Measurements from ENCODE around the gene HOXA3. TPM values are rescaled to one million over a fixed set of nuclear protein-coding genes. Genes with fewer than 3 reads are reported as not detected.

The HOXA3 gene
- total and polyA plus RNA-seq, 9 of the 15 experiments (the other 6 are each of a cell fraction or from before 2014, with no cell fraction given) = 0.04 to 0.13 TPM; not detected in 7

DNA sequence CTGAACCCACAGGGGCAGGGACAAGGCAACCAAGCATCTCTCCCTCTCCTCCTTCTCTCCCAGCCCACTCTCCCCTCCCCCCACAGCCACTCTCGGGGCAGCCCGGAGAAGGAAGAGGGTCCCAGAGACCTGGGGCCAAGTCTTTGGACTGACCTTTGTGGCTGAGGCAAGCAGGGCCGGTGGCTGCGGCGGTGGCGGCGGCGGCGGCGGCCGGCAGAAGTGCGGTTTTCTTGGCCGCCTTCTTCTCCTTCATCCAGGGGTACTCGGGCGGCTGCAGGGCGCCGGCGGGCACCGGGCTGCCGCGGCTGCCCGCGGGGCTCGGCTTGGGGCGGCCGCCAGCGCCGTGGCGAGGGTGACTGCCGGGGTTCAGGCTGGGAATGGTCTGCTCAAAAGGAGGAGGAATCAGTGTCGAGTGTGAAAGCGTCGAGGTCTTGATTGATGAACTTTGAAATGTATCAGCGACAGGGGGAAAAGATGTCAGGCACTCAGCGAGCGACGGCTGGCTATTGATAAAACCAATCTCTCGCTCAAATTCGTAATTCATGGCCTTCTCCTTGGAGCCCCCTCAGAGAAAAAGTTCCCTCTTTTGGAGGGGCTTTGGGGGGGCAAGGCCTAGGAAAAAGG, 50.3 kb downstream of the HOXA3 start:
- DNase-seq (ENCODE audit: extremely low read depth in 1 of 4, low spot score in 3 of 4) (no peak), FAIRE-seq (no peak), ATAC-seq (no peak)
- WGBS (ENCODE audit: insufficient coverage, low coverage, missing lambda C conversion rate) = 16% methylated on average over 13 of the region's 39 CpGs
- H2AFZ ChIP-seq (ENCODE audit: low read depth, low read length) = no peak overlapping the region
- H3K4me2 ChIP-seq (ENCODE audit: insufficient read depth, low read length) = no peak overlapping the region
- H3K27ac ChIP-seq (ENCODE audit: extremely low read depth, low read depth, low read length) = no peak overlapping the region
- intact Hi-C loops (cut with micrococcal nuclease) (no loop called here), in situ Hi-C loops (cut with MboI) (no loop called here)
- no peaks in the 10 kb centered on the region for H3K9me3 ChIP-seq (replicated peaks; ENCODE audit: control insufficient read depth, insufficient read depth, low read depth, low read length)
- ChIA-PET POLR2A (no interaction called here), CTCF (ENCODE audit: low intra/inter-chr PET ratio) (no interaction called here)
- no peaks in the 10 kb centered on the region for H3K36me3 ChIP-seq (ENCODE audit: control insufficient read depth, insufficient read depth, low read length)
- H3K27me3 ChIP-seq (ENCODE audit: control insufficient read depth in 2 of 2, insufficient read depth in 2 of 2, low read length in 2 of 2) = peaks cover 78% of the 10 kb centered on the region in 2 experiments
- H4K20me1 ChIP-seq (replicated peaks; ENCODE audit: control insufficient read depth, insufficient read depth, low read length) = no peaks in the 10 kb centered on the region
- no peak overlapping the region for H3K4me3 ChIP-seq
- no peak overlapping the region for H3K9ac ChIP-seq (ENCODE audit: insufficient read depth in 1 of 2, low read depth in 2 of 2, low read length in 2 of 2)
- BruUV-seq (replicated peaks) = no TSS peak
- TF ChIP-seq ZNF253 (CRISPR knock-in tag; conservative IDR thresholded peaks at IDR 0.05) (no peak), ZNF780A (CRISPR knock-in tag; IDR thresholded peaks at IDR 0.05) (no peak), TAL1 (IDR thresholded peaks at IDR 0.05) (no peak), ZNF274 (IDR thresholded peaks at IDR 0.05; ENCODE audit: borderline replicate concordance, low read depth, low read length) (no peak)
- H3K9me1 ChIP-seq (ENCODE audit: control insufficient read depth, insufficient read depth, low read length) = no peaks in the 10 kb centered on the region
- peaks cover 0 to 4% of the 10 kb centered on the region in 2 experiments; a peak in 2 of 5 replicates for H3K4me1 ChIP-seq (replicated peaks in 1 of 2; ENCODE audit: control insufficient read depth in 2 of 2, insufficient read depth in 2 of 2, low read length in 2 of 2)
- no peaks in the 10 kb centered on the region for H3K79me2 ChIP-seq (ENCODE audit: control insufficient read depth, insufficient read depth, low read length)

DNA sequence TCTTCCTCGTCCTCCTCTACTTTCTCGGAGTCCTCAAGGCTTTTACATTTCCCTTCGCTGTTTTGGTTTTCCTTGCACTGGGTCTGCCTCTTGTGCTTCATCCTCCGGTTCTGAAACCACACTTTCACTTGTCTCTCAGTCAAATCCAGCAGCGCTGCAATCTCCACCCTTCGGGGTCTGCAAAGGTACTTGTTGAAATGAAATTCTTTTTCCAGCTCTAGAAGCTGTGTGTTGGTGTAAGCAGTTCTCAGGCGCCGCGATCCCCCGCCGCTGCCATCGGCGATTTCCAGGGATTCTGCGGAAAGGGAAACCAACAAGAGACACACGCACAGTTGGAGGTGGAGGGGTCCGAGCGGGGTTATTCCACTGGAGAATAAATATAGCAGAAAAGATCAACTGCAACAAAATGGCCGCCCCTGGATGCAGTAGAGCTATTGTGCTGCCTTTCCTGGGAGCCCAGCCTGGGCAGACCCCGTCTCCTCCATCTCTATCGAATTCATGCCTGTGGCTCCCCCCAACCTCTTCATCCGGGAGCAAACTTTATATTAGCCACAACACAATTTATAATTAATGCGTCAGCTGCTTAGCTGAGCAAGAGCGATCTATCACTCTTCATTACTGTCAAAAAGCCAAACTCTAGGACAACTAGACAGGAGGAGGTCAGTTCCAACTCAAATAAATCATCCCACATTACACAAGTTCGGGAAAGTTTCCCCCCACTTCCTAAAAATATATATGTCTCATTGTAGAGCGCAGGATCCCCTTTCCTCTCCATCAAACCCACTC, 51.0 kb downstream of the HOXA3 start:
- H3K9ac ChIP-seq (ENCODE audit: insufficient read depth in 1 of 2, low read depth in 2 of 2, low read length in 2 of 2) = no peak overlapping the region
- no peaks in the 10 kb centered on the region for H3K36me3 ChIP-seq (ENCODE audit: control insufficient read depth, insufficient read depth, low read length)
- H3K27ac ChIP-seq (ENCODE audit: extremely low read depth, low read depth, low read length) = no peak overlapping the region
- no peak for TF ChIP-seq ZNF445 (CRISPR knock-in tag; IDR thresholded peaks at IDR 0.05; ENCODE audit: low read depth)
- TF ChIP-seq NCOA4 (IDR thresholded peaks at IDR 0.05; ENCODE audit: partially characterized antibody) = no peak
- no peak for TF ChIP-seq ZNF311 (CRISPR knock-in tag; IDR thresholded peaks at IDR 0.05)
- TF ChIP-seq HMG20B (CRISPR knock-in tag; IDR thresholded peaks at IDR 0.05) = no peak
- TF ChIP-seq ZNF41 (CRISPR knock-in tag; conservative IDR thresholded peaks at IDR 0.05) = no peak
- no peak for TF ChIP-seq ETV1 (tag; conservative IDR thresholded peaks at IDR 0.05; ENCODE audit: low read depth)
- no peak for TF ChIP-seq FOXJ3 (CRISPR knock-in tag; IDR thresholded peaks at IDR 0.05)
- no peak for TF ChIP-seq EWSR1 (IDR thresholded peaks at IDR 0.05; ENCODE audit: borderline replicate concordance, low read depth, partially characterized antibody)
- WGBS (ENCODE audit: insufficient coverage, low coverage, missing lambda C conversion rate) = 9% methylated on average over 25 of the region's 25 CpGs
- intact Hi-C loops (cut with micrococcal nuclease) = no loop called here
- ATAC-seq (no peak), DNase-seq (ENCODE audit: extremely low read depth in 1 of 4, low spot score in 3 of 4) (no peak), FAIRE-seq (no peak)
- in situ Hi-C loops (cut with MboI) = no loop called here
- no TSS peak for BruUV-seq (replicated peaks)
- no peak overlapping the region for H2AFZ ChIP-seq (ENCODE audit: low read depth, low read length)
- no peaks in the 10 kb centered on the region for H3K9me3 ChIP-seq (replicated peaks; ENCODE audit: control insufficient read depth, insufficient read depth, low read depth, low read length)
- no peak overlapping the region for H3K4me3 ChIP-seq
- no peaks in the 10 kb centered on the region for H4K20me1 ChIP-seq (replicated peaks; ENCODE audit: control insufficient read depth, insufficient read depth, low read length)
- H3K4me1 ChIP-seq (replicated peaks in 1 of 2; ENCODE audit: control insufficient read depth in 2 of 2, insufficient read depth in 2 of 2, low read length in 2 of 2) = peaks cover 0 to 9% of the 10 kb centered on the region in 2 experiments; a peak in 2 of 5 replicates
- H3K9me1 ChIP-seq (ENCODE audit: control insufficient read depth, insufficient read depth, low read length) = no peaks in the 10 kb centered on the region
- CTCF ChIA-PET (ENCODE audit: low intra/inter-chr PET ratio) = no interaction called here
- H3K27me3 ChIP-seq (ENCODE audit: control insufficient read depth in 2 of 2, insufficient read depth in 2 of 2, low read length in 2 of 2) = peaks cover 74 to 79% of the 10 kb centered on the region in 2 experiments
- no peak overlapping the region for H3K4me2 ChIP-seq (ENCODE audit: insufficient read depth, low read length)
- POLR2A ChIA-PET = interaction anchor here (0.6 kb wide), 1 partner anchor 14 kb away, joined by 3 read pairs; no protein-coding TSS in a partner anchor
- H3K79me2 ChIP-seq (ENCODE audit: control insufficient read depth, insufficient read depth, low read length) = no peaks in the 10 kb centered on the region

Measured in K562 (cell line).